Endothelial cell of umbilical vein (primary cell): Measurements from ENCODE around the gene LRRC34. TPM values are rescaled to one million over a fixed set of nuclear protein-coding genes. Genes with fewer than 3 reads are reported as not detected.

ENCODE experiments used
- BruUV-seq: library from RNA; stranded (reverse); fragments of 400-500 nt; replicated peaks from 2 replicates; lab custom pipeline; 2021; lab: Mats Ljungman, UMichigan
- CTCF ChIA-PET: fragments of 300-600, 350-600 bp; sonication (Branson Sonifier 250); formaldehyde crosslinking; loops from one replicate; lab custom pipeline; 2021; ENCODE audit warnings: antibody characterized with exemption, inconsistent platforms; lab: Charles Lee
- POLR2A ChIA-PET: fragments of 300-600, 350-600 bp; sonication (Branson Sonifier 250); formaldehyde crosslinking; loops from one replicate; lab custom pipeline; 2021; ENCODE audit warnings: antibody characterized with exemption, inconsistent platforms; lab: Charles Lee
- DNase-seq: peaks from one replicate; pipeline ENCODE4 v3.0.0-alpha.2; 2011; ENCODE audit warnings: low read depth, low spot score
- FAIRE-seq: peaks from 2 replicates; lab custom pipeline; 2011; peaks lifted over from hg19 to GRCh38; lab: Jason Lieb, UNC
- H2AFZ ChIP-seq: 2 replicates; pipeline ENCODE4 v1.6.0; 2012; ENCODE audit warnings: low read depth, low read length, control low read depth, inconsistent platforms
- H3K27ac ChIP-seq: 2 replicates; pipeline ENCODE4 v1.5.1; 2011; ENCODE audit warnings: low read depth, mild to moderate bottlenecking, control low read depth, low read length, moderate library complexity; ENCODE audit not compliant: insufficient read depth
- H3K27me3 ChIP-seq, 2 experiments: 2 replicates each; pipeline versions ENCODE4 v1.6.0 to v1.6.1; 2011; ENCODE audit warnings: low read length in 2 of 2, mixed read lengths in 1 of 2; ENCODE audit not compliant: control insufficient read depth in 2 of 2, insufficient read depth in 2 of 2
- H3K36me3 ChIP-seq, 2 experiments: 2 replicates in 1 of 2; 3 replicates in 1 of 2; pipeline ENCODE4 v1.5.1; 2011; ENCODE audit warnings: low read length in 2 of 2, mild to moderate bottlenecking in 1 of 2, moderate library complexity in 1 of 2; ENCODE audit not compliant: control insufficient read depth in 2 of 2, insufficient read depth in 2 of 2; ENCODE audit errors: extremely low read depth in 1 of 2
- H3K4me1 ChIP-seq: 3 replicates; pipeline ENCODE4 v1.5.1; 2011; ENCODE audit warnings: mild to moderate bottlenecking, low read length; ENCODE audit not compliant: control insufficient read depth, insufficient read depth; ENCODE audit errors: extremely low read depth
- H3K4me2 ChIP-seq: 2 replicates; pipeline ENCODE4 v1.6.1; 2011; ENCODE audit warnings: low read length, control low read depth, mixed read lengths; ENCODE audit not compliant: insufficient read depth
- H3K4me3 ChIP-seq, 3 experiments: fragments of 200-600 bp in 1 of 3; sonication (generic), shearing (Covaris generic) in 1 of 3; replicated peaks in 1 of 3; 2 replicates each; pipeline ENCODE4 v1.5.1; 2011 to 2016; ENCODE audit warnings: control low read depth in 3 of 3, low read length in 3 of 3, mild to moderate bottlenecking in 2 of 3, inconsistent platforms in 1 of 3, low read depth in 1 of 3, moderate library complexity in 1 of 3; ENCODE audit not compliant: insufficient read depth in 1 of 3
- H3K79me2 ChIP-seq: 2 replicates; pipeline ENCODE4 v1.6.0; 2012; ENCODE audit warnings: low read length, inconsistent platforms; ENCODE audit not compliant: control insufficient read depth, insufficient read depth
- H3K9ac ChIP-seq: replicated peaks from 2 replicates; pipeline ENCODE3; 2011; ENCODE audit warnings: low read length, control low read depth; ENCODE audit not compliant: insufficient read depth; ENCODE audit errors: extremely low read depth
- H3K9me1 ChIP-seq: replicated peaks from 3 replicates; pipeline ENCODE4 v1.6.0; 2011; ENCODE audit warnings: mild to moderate bottlenecking, low read length; ENCODE audit not compliant: control insufficient read depth, insufficient read depth; ENCODE audit errors: extremely low read depth
- H3K9me3 ChIP-seq: replicated peaks from 2 replicates; pipeline ENCODE4 v1.5.1; 2012; ENCODE audit warnings: low read length, inconsistent platforms; ENCODE audit not compliant: control insufficient read depth, insufficient read depth
- H4K20me1 ChIP-seq: replicated peaks from 2 replicates; pipeline ENCODE3; 2011; ENCODE audit warnings: mild to moderate bottlenecking, low read length; ENCODE audit not compliant: control insufficient read depth, insufficient read depth; ENCODE audit errors: extremely low read depth
- POLR2A ChIP-seq: IDR thresholded peaks from 2 replicates; pipeline ENCODE4 v1.6.1; 2012; ENCODE audit warnings: low read depth, mild to moderate bottlenecking, control low read depth, low read length
- POLR2AphosphoS5 ChIP-seq: IDR thresholded peaks from 2 replicates; pipeline ENCODE4 v1.6.1; 2012; ENCODE audit warnings: low read depth, mild to moderate bottlenecking, control low read depth, low read length, moderate library complexity; ENCODE audit not compliant: insufficient read depth
- dilution Hi-C: fragments of 300-500 bp; cut with MboI; formaldehyde crosslinking; loops from one replicate; pipeline ENCODE4 v1.15.0; 2019; ENCODE audit warnings: low sequenced_read_pairs; ENCODE audit not compliant: extremely low pct_ligation_motif_present
- intact Hi-C: fragments of 100-400 bp; cut with micrococcal nuclease; formaldehyde crosslinking; loops from one replicate; pipeline ENCODE4 v1.10.0; 2022
- polyA plus RNA-seq, 4 experiments: library from polyadenylated mRNA; depleted of rRNA in 3 of 4; stranded (reverse) in 3 of 4; unstranded in 1 of 4; fragments of >200 nt; gene quantifications; 2 replicates each; pipeline versions ENCODE4 v1.2.1 to v1.2.3, GENCODE V29; 2011 to 2012; ENCODE audit warnings: missing spikeins in 1 of 4
- total RNA-seq: library from RNA; stranded (reverse); gene quantifications from 2 replicates; pipeline ENCODE4 v1.2.3, GENCODE V29; 2021
- TF ChIP-seq, protein P1 (sequence below), 2 donors: IDR thresholded peaks; 1 replicate in 1 of 2; 2 replicates in 1 of 2; pipeline ENCODE4 v1.5.1; 2011; ENCODE audit warnings: low read length in 2 of 2, mild to moderate bottlenecking in 2 of 2, moderate library complexity in 2 of 2, control low read depth in 1 of 2, inconsistent platforms in 1 of 2, low read depth in 1 of 2; ENCODE audit not compliant: insufficient read depth in 1 of 2; ENCODE audit errors: extremely low read depth in 1 of 2
- TF ChIP-seq, protein P2 (sequence below): IDR thresholded peaks from 2 replicates; pipeline ENCODE4 v1.6.1; 2011; ENCODE audit not compliant: insufficient read depth, insufficient read length

Gene LRRC34
- total and polyA plus RNA-seq, 2 donors (not counting 3 experiments of a cell fraction or from before 2014, with no cell fraction given): 0.72 to 2.5 TPM

DNA sequence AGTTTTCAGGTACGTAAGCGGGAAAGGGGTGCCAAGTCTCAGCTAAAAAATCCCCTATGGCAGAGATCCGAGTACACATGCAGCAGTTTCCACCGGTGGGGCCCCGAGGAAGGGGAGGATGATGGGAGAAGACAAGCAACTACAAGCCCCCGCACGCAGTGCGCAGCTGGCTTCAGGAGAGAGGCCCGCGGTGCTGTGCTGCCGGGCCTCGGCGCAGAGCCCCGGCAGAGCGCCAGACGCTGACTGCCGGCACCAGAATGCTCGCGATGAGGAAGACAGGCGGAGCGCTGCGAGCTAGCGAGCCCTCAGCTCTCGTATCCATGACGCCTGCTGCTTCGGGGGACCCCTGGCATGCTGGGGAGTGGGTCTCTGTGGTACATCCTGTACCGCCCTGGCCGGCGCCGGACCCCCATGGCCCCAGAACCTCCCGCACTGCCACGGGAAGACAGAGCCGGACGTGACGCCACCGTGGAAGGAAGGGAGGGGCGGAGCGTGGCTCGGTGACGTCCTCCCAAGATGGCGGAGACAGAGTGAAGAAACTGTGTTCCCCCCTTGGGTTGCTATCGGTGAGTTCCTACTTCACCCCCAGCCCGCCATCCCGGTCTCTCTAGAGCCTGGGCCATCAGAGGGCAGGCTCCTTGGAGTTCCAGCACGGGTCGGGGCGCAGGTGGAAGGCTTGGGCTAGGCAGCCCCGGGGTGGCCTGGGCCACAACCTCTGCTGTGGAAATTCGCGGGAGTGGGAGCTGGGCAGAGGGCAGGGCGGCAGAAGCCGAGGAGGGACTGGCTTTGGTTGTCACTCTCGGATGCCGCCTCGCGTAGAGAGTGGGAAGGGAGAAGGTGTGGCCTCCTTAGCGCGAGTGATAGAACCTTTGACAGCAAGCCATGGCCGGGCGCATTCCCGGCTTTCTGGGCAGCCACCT, 39.5 kb downstream of the LRRC34 start, which contains the start of gene MYNN:
Gene MYNN, plus strand, starts transcription at position 500 of the 920 bp plus-strand sequence. CDS start 900 bp downstream, outside the sequence.
- peaks cover 0 to 9% of the 10 kb centered on the region in 2 experiments for H3K36me3 ChIP-seq
- FAIRE-seq (peak; percentile 88), DNase-seq (peak; percentile 93)
- no peaks in the 10 kb centered on the region for H3K9me1 ChIP-seq
- H3K4me1 ChIP-seq: peaks cover 13% of the 10 kb centered on the region
- H2AFZ ChIP-seq: peak within 1 kb of the TSS; percentile 49
- peak within 1 kb of the TSS; percentile 75 to 94 (median 77) for H3K4me3 ChIP-seq
- peak within 1 kb of the TSS; percentile 94 for H3K27ac ChIP-seq
- TF ChIP-seq POLR2AphosphoS5 (peak; percentile 92), POLR2A (peak; percentile 95)
- TF ChIP-seq, protein P1, sequence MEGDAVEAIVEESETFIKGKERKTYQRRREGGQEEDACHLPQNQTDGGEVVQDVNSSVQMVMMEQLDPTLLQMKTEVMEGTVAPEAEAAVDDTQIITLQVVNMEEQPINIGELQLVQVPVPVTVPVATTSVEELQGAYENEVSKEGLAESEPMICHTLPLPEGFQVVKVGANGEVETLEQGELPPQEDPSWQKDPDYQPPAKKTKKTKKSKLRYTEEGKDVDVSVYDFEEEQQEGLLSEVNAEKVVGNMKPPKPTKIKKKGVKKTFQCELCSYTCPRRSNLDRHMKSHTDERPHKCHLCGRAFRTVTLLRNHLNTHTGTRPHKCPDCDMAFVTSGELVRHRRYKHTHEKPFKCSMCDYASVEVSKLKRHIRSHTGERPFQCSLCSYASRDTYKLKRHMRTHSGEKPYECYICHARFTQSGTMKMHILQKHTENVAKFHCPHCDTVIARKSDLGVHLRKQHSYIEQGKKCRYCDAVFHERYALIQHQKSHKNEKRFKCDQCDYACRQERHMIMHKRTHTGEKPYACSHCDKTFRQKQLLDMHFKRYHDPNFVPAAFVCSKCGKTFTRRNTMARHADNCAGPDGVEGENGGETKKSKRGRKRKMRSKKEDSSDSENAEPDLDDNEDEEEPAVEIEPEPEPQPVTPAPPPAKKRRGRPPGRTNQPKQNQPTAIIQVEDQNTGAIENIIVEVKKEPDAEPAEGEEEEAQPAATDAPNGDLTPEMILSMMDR (IDR thresholded peaks at IDR 0.05; ENCODE audit: extremely low read depth in 1 of 2, insufficient read depth in 1 of 2, low read depth in 1 of 2, low read length in 2 of 2): peak; percentile 4 to 24
- TF ChIP-seq, protein P2, sequence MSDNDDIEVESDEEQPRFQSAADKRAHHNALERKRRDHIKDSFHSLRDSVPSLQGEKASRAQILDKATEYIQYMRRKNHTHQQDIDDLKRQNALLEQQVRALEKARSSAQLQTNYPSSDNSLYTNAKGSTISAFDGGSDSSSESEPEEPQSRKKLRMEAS: no peak
- no peaks in the 10 kb centered on the region for H4K20me1 ChIP-seq
- peak within 1 kb of the TSS; percentile 98 for H3K4me2 ChIP-seq
- H3K9me3 ChIP-seq: no peaks in the 10 kb centered on the region
- peaks cover 33% of the 10 kb centered on the region for H3K79me2 ChIP-seq
- intact Hi-C loops: loop anchor here (1.0 to 5.0 kb wide), 6 partner anchors 8 to 626 kb away; partner anchors contain the start of genes GPR160, LRRC34, LRRIQ4 and SEC62
- POLR2A ChIA-PET: interaction anchor here (0.7 to 1.6 kb wide), 2 partner anchors 48 to 626 kb away, joined by 4 to 10 read pairs; no protein-coding TSS in a partner anchor
- CTCF ChIA-PET: interaction anchor here (0.6 to 1.5 kb wide), 3 partner anchors 9 to 908 kb away, joined by 3 to 5 read pairs (median 4); partner anchors contain the start of gene TERC
- dilution Hi-C loops: no loop called here
- H3K27me3 ChIP-seq: no peaks in the 10 kb centered on the region
- peak within 1 kb of the TSS; percentile 93 for H3K9ac ChIP-seq
- BruUV-seq: TSS peak; percentile 91
